IMR-90 (cell line): Measurements from ENCODE around the gene BCAS3. TPM values are rescaled to one million over a fixed set of nuclear protein-coding genes. Genes with fewer than 3 reads are reported as not detected.

ENCODE experiments used
- ATAC-seq: fragments of 200-7000 bp; cut with Tn5 transposase; 2 replicates; pipeline ENCODE4 v1.9.1; 2020; ENCODE audit warnings: low read depth, mild to moderate bottlenecking, moderate library complexity
- BruUV-seq: library from RNA; stranded (reverse); fragments of 400-500 nt; replicated peaks from 2 replicates; lab custom pipeline; 2021; lab: Mats Ljungman, UMichigan
- CTCF ChIA-PET: fragments of 300-600 bp; formaldehyde crosslinking; extraction: SDS; loops from one replicate; lab custom pipeline; 2021; ENCODE audit warnings: antibody characterized with exemption; lab: Yijun Ruan, JAX
- POLR2A ChIA-PET: fragments of 300-600 bp; sonication (Branson Sonifier 250); formaldehyde crosslinking; loops from one replicate; lab custom pipeline; 2022; ENCODE audit warnings: antibody characterized with exemption; ENCODE audit not compliant: unreplicated experiment; lab: Charles Lee
- DNase-seq: peaks from one replicate; pipeline ENCODE4 v3.0.0; 2013
- H2AFZ ChIP-seq: replicated peaks from 2 replicates; pipeline ENCODE3; 2013; ENCODE audit warnings: low read length, mild to moderate bottlenecking; ENCODE audit not compliant: poor library complexity
- H2AK5ac ChIP-seq: 2 replicates; pipeline ENCODE4 v1.6.1; 2013; ENCODE audit warnings: low read depth, low read length, inconsistent platforms
- H2AK9ac ChIP-seq: replicated peaks from 2 replicates; pipeline ENCODE3; 2013; ENCODE audit warnings: mild to moderate bottlenecking, low read depth, low read length, moderate library complexity; ENCODE audit not compliant: poor library complexity
- H2BK120ac ChIP-seq: 2 replicates; pipeline ENCODE4 v1.6.1; 2013; ENCODE audit warnings: low read depth, low read length, inconsistent platforms
- H2BK15ac ChIP-seq: 3 replicates; pipeline ENCODE4 v1.6.1; 2013; ENCODE audit warnings: low read depth, low read length, inconsistent platforms
- H2BK20ac ChIP-seq: 2 replicates; pipeline ENCODE4 v1.6.1; 2013; ENCODE audit warnings: low read depth, mild to moderate bottlenecking, inconsistent platforms, low read length, moderate library complexity
- H2BK5ac ChIP-seq: 2 replicates; pipeline ENCODE4 v1.6.1; 2013; ENCODE audit warnings: mild to moderate bottlenecking, low read depth, low read length, inconsistent platforms; ENCODE audit not compliant: poor library complexity, severe bottlenecking
- H3K14ac ChIP-seq: replicated peaks from 2 replicates; pipeline ENCODE4 v1.6.1; 2013; ENCODE audit warnings: low read depth, low read length, inconsistent platforms
- H3K18ac ChIP-seq: 2 replicates; pipeline ENCODE4 v1.6.1; 2013; ENCODE audit warnings: low read depth, low read length, control low read depth
- H3K23ac ChIP-seq: 2 replicates; pipeline ENCODE4 v1.6.1; 2013; ENCODE audit warnings: low read depth, low read length, inconsistent platforms
- H3K27ac ChIP-seq: 2 replicates; pipeline ENCODE4 v1.5.1; 2013; ENCODE audit warnings: mild to moderate bottlenecking, control low read depth, low read length; ENCODE audit not compliant: insufficient read depth
- H3K27me3 ChIP-seq: 2 replicates; pipeline ENCODE4 v1.6.1; 2013; ENCODE audit warnings: low read length; ENCODE audit not compliant: control insufficient read depth, insufficient read depth
- H3K36me3 ChIP-seq: 2 replicates; pipeline ENCODE4 v1.6.1; 2013; ENCODE audit warnings: low read length, mixed read lengths; ENCODE audit not compliant: control insufficient read depth, insufficient read depth
- H3K4ac ChIP-seq: 2 replicates; pipeline ENCODE4 v1.6.1; 2013; ENCODE audit warnings: low read depth, low read length, inconsistent platforms
- H3K4me1 ChIP-seq: 2 replicates; pipeline ENCODE4 v1.6.1; 2013; ENCODE audit warnings: low read length, mixed read lengths; ENCODE audit not compliant: control insufficient read depth, insufficient read depth
- H3K4me2 ChIP-seq: 2 replicates; pipeline ENCODE4 v1.6.1; 2013; ENCODE audit warnings: low read depth, mild to moderate bottlenecking, control low read depth, low read length, moderate library complexity
- H3K4me3 ChIP-seq: 2 replicates; pipeline ENCODE4 v1.5.1; 2013; ENCODE audit warnings: low read depth, mild to moderate bottlenecking, control low read depth, low read length, moderate library complexity; ENCODE audit not compliant: insufficient read depth
- H3K56ac ChIP-seq: 2 replicates; pipeline ENCODE4 v1.6.1; 2013; ENCODE audit warnings: low read length, inconsistent platforms; ENCODE audit not compliant: insufficient read depth; ENCODE audit errors: extremely low read depth
- H3K79me1 ChIP-seq, 2 experiments: 2 replicates each; pipeline ENCODE4 v1.6.1; 2013; ENCODE audit warnings: low read length in 2 of 2, inconsistent platforms in 1 of 2, low read depth in 1 of 2
- H3K9ac ChIP-seq: 2 replicates; pipeline ENCODE4 v1.6.1; 2013; ENCODE audit warnings: low read depth, low read length, control low read depth
- H3K9me1 ChIP-seq: 2 replicates; pipeline ENCODE4 v1.6.1; 2013; ENCODE audit warnings: low read length, inconsistent platforms; ENCODE audit not compliant: insufficient read depth
- H3K9me3 ChIP-seq: 2 replicates; pipeline ENCODE4 v1.6.1; 2013; ENCODE audit warnings: low read length; ENCODE audit not compliant: control insufficient read depth, insufficient read depth
- H4K20me1 ChIP-seq: 2 replicates; pipeline ENCODE4 v1.6.1; 2013; ENCODE audit warnings: low read length, inconsistent platforms; ENCODE audit not compliant: insufficient read depth
- H4K5ac ChIP-seq: 2 replicates; pipeline ENCODE4 v1.6.1; 2013; ENCODE audit warnings: mild to moderate bottlenecking, low read depth, low read length, control low read depth
- H4K8ac ChIP-seq, 2 experiments: 2 replicates each; pipeline ENCODE4 v1.6.1; 2013; ENCODE audit warnings: low read depth in 2 of 2, low read length in 2 of 2, control low read depth in 1 of 2, inconsistent platforms in 1 of 2
- H4K91ac ChIP-seq: 2 replicates; pipeline ENCODE4 v1.6.1; 2013; ENCODE audit warnings: low read depth, low read length, inconsistent platforms; ENCODE audit not compliant: insufficient read depth
- CHD1 ChIP-seq: IDR thresholded peaks from 2 replicates; pipeline ENCODE4 v1.6.1; 2012; ENCODE audit warnings: low read depth, low read length, improper control_type of control experiment
- FOS ChIP-seq: fragments of 150-350 bp; IDR thresholded peaks from 2 replicates; pipeline ENCODE4 v1.6.1; 2016; ENCODE audit warnings: low read depth, low read length
- MAZ ChIP-seq: IDR thresholded peaks from 2 replicates; pipeline ENCODE4 v1.6.1; 2012; ENCODE audit warnings: low read depth, mild to moderate bottlenecking, low read length, improper control_type of control experiment, moderate library complexity, borderline replicate concordance
- MXI1 ChIP-seq: IDR thresholded peaks from 2 replicates; pipeline ENCODE4 v1.6.1; 2012; ENCODE audit warnings: low read depth, mild to moderate bottlenecking, low read length, moderate library complexity, borderline replicate concordance
- SMC3 ChIP-seq: fragments of 150-350 bp; IDR thresholded peaks from 2 replicates; pipeline ENCODE4 v1.6.1; 2016; ENCODE audit warnings: low read depth, mild to moderate bottlenecking, antibody characterized with exemption, low read length, moderate library complexity
- WGBS, 2 experiments: methylation state at CpG; one replicate each; pipeline versions ENCODE4 v1.1.5 to v1.1.7; 2013; ENCODE audit warnings: missing lambda C conversion rate in 2 of 2; ENCODE audit not compliant: insufficient read length in 1 of 2; ENCODE audit errors: extremely low coverage in 2 of 2; 5-methylcytosine and 5-hydroxymethylcytosine counted together
- dilution Hi-C: fragments of 300-500 bp; cut with HindIII; formaldehyde crosslinking; loops from one replicate; pipeline ENCODE4 v1.14.3; 2018; ENCODE audit warnings: low sequenced_read_pairs; ENCODE audit not compliant: unreplicated experiment
- in situ Hi-C: fragments of 300-500 bp; cut with MboI; formaldehyde crosslinking; loops from 3 replicates; pipeline ENCODE4 v1.14.3; 2019; ENCODE audit warnings: low sequenced_read_pairs, inconsistent platforms, mixed read lengths
- intact Hi-C: fragments of 100-400 bp; cut with micrococcal nuclease; formaldehyde crosslinking; loops from 2 replicates; pipeline ENCODE4 v1.10.0; 2022
- polyA plus RNA-seq, 3 experiments: library from polyadenylated mRNA; depleted of rRNA; stranded (reverse); fragments of >200 nt; gene quantifications; 2 replicates each; pipeline ENCODE4 v1.2.3, GENCODE V29; 2012; ENCODE audit warnings: low replicate concordance in 1 of 3
- total RNA-seq: library from RNA; depleted of rRNA; stranded (reverse); fragments of >200 nt; gene quantifications from 2 replicates; pipeline ENCODE4 v1.2.3, GENCODE V29; 2012
- TF ChIP-seq, protein P1 (sequence below): conservative IDR thresholded peaks from 2 replicates; pipeline ENCODE4 v1.5.1; 2012; ENCODE audit warnings: mild to moderate bottlenecking, low read depth, low read length, improper control_type of control experiment

BCAS3 gene
- total and polyA plus RNA-seq, 2 of the 4 experiments (the other 2 are of a cell fraction), result 6.3 to 27.1 TPM

DNA sequence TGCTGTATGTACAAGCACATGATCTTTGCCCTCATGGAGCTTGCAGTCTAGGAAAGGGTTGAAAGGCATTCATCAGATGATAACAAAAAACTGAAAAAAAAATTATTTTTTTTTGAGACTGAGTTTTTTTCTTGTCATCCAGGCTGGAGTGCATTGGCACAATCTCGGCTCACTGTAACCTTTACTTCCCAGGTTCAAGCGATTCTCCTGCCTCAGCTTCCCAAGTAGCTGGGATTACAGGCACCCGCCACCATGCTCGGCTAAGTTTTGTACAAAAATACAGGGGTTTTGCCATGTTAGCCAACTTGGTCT lies 38.7 kb upstream of the BCAS3 start:
- DNase-seq (no peak), ATAC-seq (no peak)
- BruUV-seq, result no TSS peak
- Histone ChIP-seq H3K4me1 (peaks cover 8% of the 10 kb centered on the region), H3K27me3 (no peaks in the 10 kb centered on the region), H3K18ac (no peak overlapping the region), H4K91ac (no peak overlapping the region), H4K5ac (no peak overlapping the region), H4K20me1 (peaks cover 20% of the 10 kb centered on the region; the same call in 1 of the 2 replicates), H2AK9ac (no peak overlapping the region), H2BK15ac (no peak overlapping the region), H3K9me3 (no peaks in the 10 kb centered on the region), H3K9ac (no peak overlapping the region), H3K36me3 (peaks cover 11% of the 10 kb centered on the region), H2BK120ac (no peak overlapping the region), H3K56ac (no peak overlapping the region), H2AFZ (no peak overlapping the region), H3K4ac (no peak overlapping the region), H3K14ac (no peak overlapping the region), H3K79me1 (peaks cover 28 to 56% of the 10 kb centered on the region in 2 experiments), H2AK5ac (no peak overlapping the region), H2BK5ac (no peak overlapping the region), H3K27ac (no peak overlapping the region), H3K4me3 (no peak overlapping the region), H3K9me1 (no peaks in the 10 kb centered on the region; the same call in 1 of the 2 replicates), H4K8ac (no peak overlapping the region), H3K4me2 (no peak overlapping the region), H3K23ac (no peak overlapping the region), H2BK20ac (no peak overlapping the region)
- intact Hi-C loops, result loop anchor here (2.0 to 10.0 kb wide), 5 partner anchors 62 to 494 kb away; partner anchors contain the start of genes APPBP2 and CA4
- dilution Hi-C loops, result no loop called here
- CTCF ChIA-PET, result interaction anchor here (1.7 kb wide), 1 partner anchor 70 kb away, joined by 6 read pairs; no protein-coding TSS in a partner anchor
- WGBS, 2 experiments, result 93% methylated on average over 2 of the region's 4 CpGs; no CpG with 5 or more reads in 1 of the 2 experiments
- TF ChIP-seq MXI1, result no peak
- TF ChIP-seq FOS, result no peak
- no peak for TF ChIP-seq SMC3
- no peak for TF ChIP-seq CHD1
- TF ChIP-seq MAZ, result no peak
- TF ChIP-seq, protein P1, sequence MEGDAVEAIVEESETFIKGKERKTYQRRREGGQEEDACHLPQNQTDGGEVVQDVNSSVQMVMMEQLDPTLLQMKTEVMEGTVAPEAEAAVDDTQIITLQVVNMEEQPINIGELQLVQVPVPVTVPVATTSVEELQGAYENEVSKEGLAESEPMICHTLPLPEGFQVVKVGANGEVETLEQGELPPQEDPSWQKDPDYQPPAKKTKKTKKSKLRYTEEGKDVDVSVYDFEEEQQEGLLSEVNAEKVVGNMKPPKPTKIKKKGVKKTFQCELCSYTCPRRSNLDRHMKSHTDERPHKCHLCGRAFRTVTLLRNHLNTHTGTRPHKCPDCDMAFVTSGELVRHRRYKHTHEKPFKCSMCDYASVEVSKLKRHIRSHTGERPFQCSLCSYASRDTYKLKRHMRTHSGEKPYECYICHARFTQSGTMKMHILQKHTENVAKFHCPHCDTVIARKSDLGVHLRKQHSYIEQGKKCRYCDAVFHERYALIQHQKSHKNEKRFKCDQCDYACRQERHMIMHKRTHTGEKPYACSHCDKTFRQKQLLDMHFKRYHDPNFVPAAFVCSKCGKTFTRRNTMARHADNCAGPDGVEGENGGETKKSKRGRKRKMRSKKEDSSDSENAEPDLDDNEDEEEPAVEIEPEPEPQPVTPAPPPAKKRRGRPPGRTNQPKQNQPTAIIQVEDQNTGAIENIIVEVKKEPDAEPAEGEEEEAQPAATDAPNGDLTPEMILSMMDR, result no peak
- POLR2A ChIA-PET, result no interaction called here
- in situ Hi-C loops, result loop anchor here (10.0 to 25.0 kb wide), 2 partner anchors 114 to 502 kb away; partner anchors contain the start of genes APPBP2 and CA4
